GM21423 (cell line): ENCODE data around the gene RPS8.
A peak's percentile ranks its signal among the peaks of the same experiment; 100 is the strongest.
"Not testable (repeated sequence)": the region's sequence is repeated elsewhere in the genome, so short reads cannot be mapped to it uniquely, and the experiment has no call there.

Experiments
- ATAC-seq: cut with Tn5 transposase; IDR thresholded peaks from one replicate; pipeline ENCODE4 v1.9.1; 2021; ENCODE audit warnings: mild to moderate bottlenecking, moderate library complexity; ENCODE audit not compliant: unreplicated experiment

Gene RPS8

GRCh38 chr1:44802306-44803061, 27.1 kb downstream of the RPS8 start:
- ATAC-seq = no peak

- ATAC-seq = no peak
Observed at GRCh38 chr1:44803062-44803311, 27.6 kb downstream of the RPS8 start.

GRCh38 chr1:44803312-44804095, 28.2 kb downstream of the RPS8 start:
- no peak for ATAC-seq

- no peak for ATAC-seq
Observed at GRCh38 chr1:44805311-44806024, 30.1 kb downstream of the RPS8 start.

- no peak for ATAC-seq
Observed at GRCh38 chr1:44806025-44806703, 30.8 kb downstream of the RPS8 start.

GRCh38 chr1:44806704-44807363, 31.5 kb downstream of the RPS8 start, which contains the start of gene DYNLT4:
Gene DYNLT4 (minus strand): TSS chr1:44807351. CDS start chr1:44806668, 683 bp downstream.
- no peak for ATAC-seq

- peak; percentile 25 for ATAC-seq
Observed at GRCh38 chr1:44807364-44808062, 32.2 kb downstream of the RPS8 start.

- peak; percentile 26 for ATAC-seq
Observed at GRCh38 chr1:44808063-44808937, 33.0 kb downstream of the RPS8 start, which contains the start of gene BTBD19. Gene BTBD19 (plus strand): TSS chr1:44808523. CDS start chr1:44808821, 298 bp downstream.

- peak; percentile 35 for ATAC-seq
Observed at GRCh38 chr1:44808938-44809917, 33.9 kb downstream of the RPS8 start.

- no peak for ATAC-seq
Observed at GRCh38 chr1:44810101-44810761, 34.9 kb downstream of the RPS8 start.

- not testable (repeated sequence) for ATAC-seq
Observed at GRCh38 chr1:44810762-44811105, 35.4 kb downstream of the RPS8 start.

- ATAC-seq = no peak
Observed at GRCh38 chr1:44811234-44811633, 35.9 kb downstream of the RPS8 start.

- no peak for ATAC-seq
Observed at GRCh38 chr1:44812822-44813543, 37.6 kb downstream of the RPS8 start.

GRCh38 chr1:44815926-44816325, 40.6 kb downstream of the RPS8 start:
- not testable (repeated sequence) for ATAC-seq

GRCh38 chr1:44817307-44817706, 42.0 kb downstream of the RPS8 start:
- no peak for ATAC-seq

GRCh38 chr1:44817771-44818495, 42.6 kb downstream of the RPS8 start:
- no peak for ATAC-seq
